ENCODE measurements around the gene FOS. TPM values are rescaled to one million over a fixed set of nuclear protein-coding genes. Genes with fewer than 3 reads are reported as not detected.

FOS gene
- total and polyA plus RNA-seq, 2 of the 8 experiments (the other 6 are each of a cell fraction or from before 2014, with no cell fraction given), result 50.2 to 51.8 TPM

DNA sequence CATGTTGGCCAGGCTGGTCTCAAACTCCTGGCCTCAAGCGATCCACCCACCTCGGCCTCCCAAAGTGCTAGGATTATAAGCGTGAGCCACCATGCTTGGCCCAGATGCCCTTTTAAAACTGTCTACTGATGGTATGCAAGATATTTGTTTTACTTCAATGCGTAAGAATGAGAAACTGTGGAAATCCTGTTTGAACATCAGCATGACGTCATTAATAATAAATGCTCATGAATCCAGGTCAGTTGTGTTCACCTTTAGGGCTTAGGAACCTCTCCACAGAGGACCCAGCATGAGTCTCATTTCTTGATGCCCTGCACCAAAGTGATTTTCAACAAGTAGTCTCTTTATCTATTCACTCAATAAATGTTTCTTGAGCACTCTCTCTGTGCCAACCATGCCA lies 34.5 kb upstream of the FOS start:
- Histone ChIP-seq H3K36me3 (ENCODE audit: control insufficient read depth in 2 of 4, insufficient read depth in 4 of 4, low read length in 3 of 4) (no peaks in the 10 kb centered on the region), H3K4me1 (replicated peaks in 1 of 4; ENCODE audit: control insufficient read depth in 3 of 4, insufficient read depth in 4 of 4, low read length in 3 of 4) (peaks cover 2 to 4% (median 2%) of the 10 kb centered on the region in 4 experiments; a peak in 2 of 7 replicates), H3K9me3 (ENCODE audit: insufficient read depth in 2 of 2, low read depth in 1 of 2, low read length in 1 of 2) (no peaks in the 10 kb centered on the region), H2AFZ (ENCODE audit: low read length) (no peak overlapping the region), H3K4me3 (ENCODE audit: extremely low read depth in 1 of 4, insufficient read depth in 2 of 4, low read depth in 3 of 4, low read length in 4 of 4) (no peak overlapping the region), H2BK120ac (replicated peaks; ENCODE audit: low read depth, low read length) (no peak overlapping the region), H3K18ac (ENCODE audit: extremely low read depth, low read length) (no peak overlapping the region), H3K79me1 (ENCODE audit: low read depth, low read length) (no peaks in the 10 kb centered on the region), H3K27me3 (replicated peaks in 1 of 4; ENCODE audit: control insufficient read depth in 3 of 4, extremely low read depth in 1 of 4, insufficient read depth in 3 of 4, low read length in 3 of 4) (no peaks in the 10 kb centered on the region), H4K20me1 (replicated peaks in 1 of 2; ENCODE audit: control insufficient read depth in 1 of 2, insufficient read depth in 2 of 2, low read length in 2 of 2) (no peaks in the 10 kb centered on the region), H3K14ac (ENCODE audit: insufficient read length) (no peak overlapping the region), H2BK12ac (ENCODE audit: low read depth, low read length) (no peak overlapping the region), H3K23ac (ENCODE audit: insufficient read length) (no peak overlapping the region), H3K4me2 (ENCODE audit: insufficient read depth in 1 of 2, low read depth in 2 of 2, low read length in 2 of 2) (no peak overlapping the region), H3K23me2 (ENCODE audit: low read depth, low read length) (no peaks in the 10 kb centered on the region), H4K91ac (replicated peaks; ENCODE audit: insufficient read length, low read length) (no peak overlapping the region), H3K4ac (replicated peaks; ENCODE audit: insufficient read length, low read depth, low read length) (no peak overlapping the region), H2BK15ac (ENCODE audit: low read length) (no peak overlapping the region), H4K5ac (ENCODE audit: insufficient read length, low read depth, low read length) (no peak overlapping the region), H2AK5ac (ENCODE audit: low read depth, low read length) (no peak overlapping the region), H4K8ac (ENCODE audit: extremely low read depth, insufficient read depth, low read length) (no peak overlapping the region), H2BK5ac (ENCODE audit: low read depth, low read length) (no peak overlapping the region), H3K79me2 (ENCODE audit: control insufficient read depth in 1 of 2, insufficient read depth in 2 of 2, low read length in 2 of 2) (no peaks in the 10 kb centered on the region), H3K56ac (replicated peaks; ENCODE audit: insufficient read length, low read depth, low read length) (no peak overlapping the region), H3K27ac (ENCODE audit: low read depth, low read length) (no peak overlapping the region), H3K9ac (replicated peaks in 1 of 4; ENCODE audit: extremely low read depth in 1 of 4, low read depth in 3 of 4, low read length in 3 of 4) (no peak overlapping the region), H2BK20ac (ENCODE audit: low read length) (no peak overlapping the region)
- CTCF ChIA-PET (ENCODE audit: partially characterized antibody), result interaction anchor here (1.3 to 1.6 kb wide), 2 partner anchors 12 to 14 kb away, joined by 3 to 4 read pairs; no protein-coding TSS in a partner anchor
- DNase-seq (ENCODE audit: low read depth in 1 of 2, low spot score in 2 of 2), result no peak
- no peak for FAIRE-seq
- POLR2A ChIA-PET (ENCODE audit: partially characterized antibody), result interaction anchor here (1.5 to 2.4 kb wide), 2 partner anchors 15 to 48 kb away, joined by 3 to 9 read pairs; no protein-coding TSS in a partner anchor
- WGBS, 2 experiments (ENCODE audit: extremely low coverage in 1 of 2, insufficient coverage in 1 of 2, insufficient read length in 1 of 2, insufficient replicate concordance in 2 of 2, low coverage in 1 of 2, low lambda C conversion rate in 2 of 2, missing lambda C conversion rate in 1 of 2), result 86% methylated on average over 5 of the region's 5 CpGs; no CpG with 5 or more reads in 1 of the 2 experiments
